OCI-LY7 (cell line): ENCODE measurements around the gene PAX9. TPM values are rescaled to one million over a fixed set of nuclear protein-coding genes. Genes with fewer than 3 reads are reported as not detected.

Source experiments
- BruUV-seq: library from RNA; stranded (reverse); fragments of 400-500 nt; replicated peaks from 2 replicates; lab custom pipeline; 2021; lab: Mats Ljungman, UMichigan
- CTCF ChIA-PET: fragments of 300-600 bp; sonication (Branson Sonifier 250); formaldehyde crosslinking; loops from one replicate; lab custom pipeline; 2022; ENCODE audit warnings: antibody characterized with exemption; ENCODE audit not compliant: unreplicated experiment; lab: Charles Lee
- POLR2A ChIA-PET: fragments of 300-600 bp; sonication (Branson Sonifier 250); formaldehyde crosslinking; loops from one replicate; lab custom pipeline; 2022; ENCODE audit warnings: antibody characterized with exemption; lab: Charles Lee
- DNase-seq: peaks from one replicate; pipeline ENCODE4 v3.0.0-alpha.2; 2015; ENCODE audit warnings: low spot score
- H2AFZ ChIP-seq: fragments of 200-600 bp; sonication (generic), shearing (Covaris generic); 2 replicates; pipeline ENCODE4 v1.6.1; 2014; ENCODE audit warnings: mild to moderate bottlenecking, antibody characterized with exemption, low read length, moderate library complexity
- H3K27ac ChIP-seq: fragments of 200-600 bp; sonication (generic); 2 replicates; pipeline ENCODE4 v1.5.1; 2014; ENCODE audit warnings: mixed run types, low read depth, mild to moderate bottlenecking, moderate library complexity, low read length, inconsistent platforms; ENCODE audit not compliant: poor library complexity, severe bottlenecking
- H3K36me3 ChIP-seq: fragments of 200-600 bp; sonication (generic); 2 replicates; pipeline ENCODE4 v1.6.1; 2014; ENCODE audit warnings: mild to moderate bottlenecking, antibody characterized with exemption, low read length, moderate library complexity, mixed read lengths; ENCODE audit not compliant: insufficient read depth
- H3K4me1 ChIP-seq: fragments of 200-600 bp; sonication (generic); 2 replicates; pipeline ENCODE4 v1.5.1; 2014; ENCODE audit warnings: mild to moderate bottlenecking, low read length; ENCODE audit not compliant: insufficient read depth, poor library complexity, severe bottlenecking
- H3K4me2 ChIP-seq: fragments of 200-600 bp; sonication (generic); 2 replicates; pipeline ENCODE4 v1.6.1; 2014; ENCODE audit warnings: mild to moderate bottlenecking, low read length
- H3K4me3 ChIP-seq: fragments of 200-600 bp; sonication (generic); 2 replicates; pipeline ENCODE4 v1.5.1; 2014; ENCODE audit warnings: mild to moderate bottlenecking, low read depth, low read length; ENCODE audit not compliant: poor library complexity, severe bottlenecking
- H3K79me2 ChIP-seq: fragments of 200-600 bp; sonication (generic); 2 replicates; pipeline ENCODE4 v1.6.1; 2016; ENCODE audit warnings: low read depth, mild to moderate bottlenecking, low read length, moderate library complexity, mixed read lengths; ENCODE audit not compliant: insufficient read depth
- H3K9me2 ChIP-seq: fragments of 200-600 bp; sonication (generic); 2 replicates; pipeline ENCODE4 v1.6.1; 2016; ENCODE audit warnings: mild to moderate bottlenecking, low read length, mixed read lengths; ENCODE audit not compliant: insufficient read depth
- H3K9me3 ChIP-seq: fragments of 200-600 bp; sonication (generic); 2 replicates; pipeline ENCODE4 v1.6.1; 2014; ENCODE audit warnings: mild to moderate bottlenecking, mixed run types, low read length, mixed read lengths
- H4K20me1 ChIP-seq: fragments of 200-600 bp; sonication (generic); 2 replicates; pipeline ENCODE4 v1.6.1; 2014; ENCODE audit warnings: mild to moderate bottlenecking, antibody characterized with exemption, low read length, moderate library complexity, mixed read lengths; ENCODE audit not compliant: insufficient read depth
- EZH2phosphoT487 ChIP-seq: fragments of 200-600 bp; sonication (generic); IDR thresholded peaks from 2 replicates; pipeline ENCODE4 v1.6.1; 2018; ENCODE audit warnings: low read depth, borderline replicate concordance, mild to moderate bottlenecking, mixed run types, antibody characterized with exemption, low read length, moderate library complexity, mixed read lengths
- intact Hi-C: fragments of 100-400 bp; cut with micrococcal nuclease; formaldehyde crosslinking; loops from one replicate; pipeline ENCODE4 v1.10.0; 2022; ENCODE audit not compliant: unreplicated experiment
- total RNA-seq, 2 experiments: library from RNA; depleted of rRNA in 1 of 2; stranded (reverse); fragments of >200 nt in 1 of 2; shearing (Covaris generic) in 1 of 2; gene quantifications; 2 replicates each; pipeline ENCODE4 v1.2.3, GENCODE V29; 2014 to 2022
- TF ChIP-seq, protein P1 (sequence below): fragments of 200-600 bp; sonication (generic); conservative IDR thresholded peaks from 2 replicates; pipeline ENCODE4 v1.5.1; 2014; ENCODE audit warnings: mild to moderate bottlenecking, antibody characterized with exemption, low read length, moderate library complexity, mixed read lengths

PAX9 gene
- total RNA-seq, 2 experiments from 2014 or later = 2.3 to 4.4 TPM

DNA sequence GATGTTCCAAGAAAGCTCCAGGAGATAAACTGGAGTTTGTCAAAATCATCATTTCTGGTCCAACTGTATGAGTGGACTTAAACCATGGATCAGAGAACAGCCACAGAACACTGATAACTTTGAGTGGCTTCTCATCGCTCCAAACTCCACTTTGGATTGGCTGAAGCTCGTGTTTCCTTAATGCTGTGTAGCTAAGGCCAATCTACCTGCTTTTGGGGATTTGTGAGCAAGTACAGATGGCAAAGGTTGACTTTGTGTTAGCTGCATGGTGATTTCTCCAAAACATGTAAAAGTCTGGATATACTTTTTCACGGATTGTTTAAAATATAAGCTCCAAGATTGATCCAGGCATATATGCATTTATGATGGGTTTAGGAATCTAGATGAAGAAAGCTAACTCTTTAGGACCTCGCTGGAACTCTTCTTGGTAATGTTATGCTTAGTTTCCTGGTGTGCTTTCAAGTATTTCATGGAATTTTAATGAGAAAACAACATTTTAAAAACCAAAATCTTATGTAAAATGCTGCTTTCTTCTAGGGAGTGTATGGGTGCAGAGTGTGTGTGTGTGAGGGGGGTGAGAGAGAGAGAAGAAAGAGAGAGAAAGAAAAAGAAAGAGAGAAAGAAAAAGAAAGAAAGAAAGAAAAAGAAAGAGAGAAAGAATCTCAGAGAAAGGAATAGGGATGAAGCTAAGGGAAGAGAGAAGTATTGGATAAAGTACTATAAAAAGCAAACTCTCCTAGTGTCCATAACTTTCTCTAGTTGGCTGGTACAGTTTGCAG, 11.6 kb upstream of the PAX9 start:
- ChIA-PET POLR2A (interaction anchor here (1.1 kb wide), 1 partner anchor 11 kb away, joined by 4 read pairs; no protein-coding TSS in a partner anchor), CTCF (no interaction called here)
- intact Hi-C loops = no loop called here

DNA sequence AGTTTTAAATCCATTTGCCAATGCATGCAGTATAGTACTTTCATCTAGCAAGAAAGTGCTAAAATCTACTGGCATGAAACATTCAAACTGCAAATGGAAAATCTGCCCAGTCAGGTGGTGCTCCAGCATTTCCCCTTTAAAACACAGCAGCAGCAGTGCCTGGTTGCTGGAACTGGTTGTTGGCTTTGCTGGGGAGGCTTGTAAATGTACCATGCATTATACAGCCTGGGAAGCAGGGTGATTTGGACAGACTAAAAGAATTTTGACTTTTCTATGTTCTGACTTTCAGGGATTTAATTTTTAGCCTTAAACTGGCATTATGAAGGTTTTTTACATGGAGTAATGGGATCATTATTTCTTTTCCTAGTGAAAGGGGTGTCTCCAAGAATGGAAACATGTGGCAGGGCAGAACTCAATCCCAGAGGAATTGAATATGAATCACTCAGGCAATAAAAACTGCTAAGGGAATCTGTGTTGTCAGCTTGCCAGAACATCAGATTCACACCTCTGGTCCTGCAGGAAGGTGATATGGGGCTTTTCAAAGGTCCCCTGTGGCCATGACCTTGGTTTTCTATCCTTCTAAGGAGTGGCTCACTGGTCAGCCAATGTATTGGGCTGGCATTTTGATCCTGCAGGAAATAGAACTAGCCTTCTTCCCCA, 9.0 kb upstream of the PAX9 start:
- Histone ChIP-seq H2AFZ (no peak overlapping the region), H3K9me2 (no peaks in the 10 kb centered on the region), H3K9me3 (no peaks in the 10 kb centered on the region), H3K4me2 (no peak overlapping the region), H3K79me2 (no peaks in the 10 kb centered on the region), H3K4me3 (no peak overlapping the region), H3K36me3 (no peaks in the 10 kb centered on the region), H3K27ac (no peak overlapping the region), H4K20me1 (no peaks in the 10 kb centered on the region; the same call in 1 of the 2 replicates), H3K4me1 (no peaks in the 10 kb centered on the region)
- TF ChIP-seq, protein P1, sequence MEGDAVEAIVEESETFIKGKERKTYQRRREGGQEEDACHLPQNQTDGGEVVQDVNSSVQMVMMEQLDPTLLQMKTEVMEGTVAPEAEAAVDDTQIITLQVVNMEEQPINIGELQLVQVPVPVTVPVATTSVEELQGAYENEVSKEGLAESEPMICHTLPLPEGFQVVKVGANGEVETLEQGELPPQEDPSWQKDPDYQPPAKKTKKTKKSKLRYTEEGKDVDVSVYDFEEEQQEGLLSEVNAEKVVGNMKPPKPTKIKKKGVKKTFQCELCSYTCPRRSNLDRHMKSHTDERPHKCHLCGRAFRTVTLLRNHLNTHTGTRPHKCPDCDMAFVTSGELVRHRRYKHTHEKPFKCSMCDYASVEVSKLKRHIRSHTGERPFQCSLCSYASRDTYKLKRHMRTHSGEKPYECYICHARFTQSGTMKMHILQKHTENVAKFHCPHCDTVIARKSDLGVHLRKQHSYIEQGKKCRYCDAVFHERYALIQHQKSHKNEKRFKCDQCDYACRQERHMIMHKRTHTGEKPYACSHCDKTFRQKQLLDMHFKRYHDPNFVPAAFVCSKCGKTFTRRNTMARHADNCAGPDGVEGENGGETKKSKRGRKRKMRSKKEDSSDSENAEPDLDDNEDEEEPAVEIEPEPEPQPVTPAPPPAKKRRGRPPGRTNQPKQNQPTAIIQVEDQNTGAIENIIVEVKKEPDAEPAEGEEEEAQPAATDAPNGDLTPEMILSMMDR = no peak
- TF ChIP-seq EZH2phosphoT487 = no peak
- ChIA-PET POLR2A (no interaction called here), CTCF (no interaction called here)
- no peak for DNase-seq
- BruUV-seq = no TSS peak
- intact Hi-C loops = no loop called here

More for the DNA sequence above, 11.6 kb upstream of the PAX9 start:
- no peaks in the 10 kb centered on the region for H3K36me3 ChIP-seq
- no peak overlapping the region for H3K4me2 ChIP-seq
- no TSS peak for BruUV-seq
- no peak for DNase-seq
- H3K4me1 ChIP-seq = no peaks in the 10 kb centered on the region
- H3K79me2 ChIP-seq = no peaks in the 10 kb centered on the region
- TF ChIP-seq EZH2phosphoT487 = no peak
- TF ChIP-seq, protein P1 = no peak
- H3K27ac ChIP-seq = no peak overlapping the region
- no peaks in the 10 kb centered on the region for H3K9me2 ChIP-seq
- no peaks in the 10 kb centered on the region; the same call in 1 of the 2 replicates for H4K20me1 ChIP-seq
- H2AFZ ChIP-seq = no peak overlapping the region
- no peak overlapping the region for H3K4me3 ChIP-seq
- H3K9me3 ChIP-seq = no peaks in the 10 kb centered on the region

DNA sequence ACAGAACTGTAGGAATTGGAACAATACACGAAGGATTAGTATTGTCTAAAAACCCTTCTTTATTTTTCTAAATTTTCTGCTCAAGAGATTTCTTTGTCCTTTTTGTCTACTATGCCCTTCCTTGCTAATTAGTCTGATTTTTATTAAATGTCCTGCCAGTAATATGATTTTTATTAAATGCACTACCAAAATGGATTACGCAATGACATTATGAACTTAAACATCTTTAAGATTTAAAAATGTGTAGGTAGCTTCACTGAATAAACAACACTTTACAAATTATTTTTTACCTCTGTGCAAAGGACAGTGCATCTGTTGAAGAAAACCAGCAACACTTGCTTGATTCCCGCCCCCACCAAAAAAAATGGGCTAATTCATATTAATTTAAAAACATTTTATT, 8.2 kb upstream of the PAX9 start:
- POLR2A ChIA-PET = no interaction called here

More for the DNA sequence above, 8.2 kb upstream of the PAX9 start:
- intact Hi-C loops = no loop called here
- no peak for DNase-seq
- H3K4me1 ChIP-seq = no peaks in the 10 kb centered on the region
- H3K36me3 ChIP-seq = no peaks in the 10 kb centered on the region
- H3K9me2 ChIP-seq = no peaks in the 10 kb centered on the region
- H3K9me3 ChIP-seq = no peaks in the 10 kb centered on the region
- H3K4me2 ChIP-seq = no peak overlapping the region
- no peak overlapping the region for H3K27ac ChIP-seq
- CTCF ChIA-PET = no interaction called here
- BruUV-seq = no TSS peak
- H2AFZ ChIP-seq = no peak overlapping the region
- H3K79me2 ChIP-seq = no peaks in the 10 kb centered on the region
- H3K4me3 ChIP-seq = no peak overlapping the region
- TF ChIP-seq, protein P1 = no peak
- TF ChIP-seq EZH2phosphoT487 = no peak
- no peaks in the 10 kb centered on the region; the same call in 1 of the 2 replicates for H4K20me1 ChIP-seq
